ENCODE data around the gene ASB10.
A peak's percentile ranks its signal among the peaks of the same experiment; 100 is the strongest.

The ASB10 gene

GRCh38 chr7:151187409-151188251 lies 580 bp upstream of the ASB10 start:
- no peak for DNase-seq

- DNase-seq, result no peak
These were observed 1.0 kb downstream of the ASB10 start for GRCh38 chr7:151185762-151186639.

- DNase-seq, result no peak
These were observed 6.0 kb downstream of the ASB10 start for GRCh38 chr7:151181011-151181431.

GRCh38 chr7:151179946-151180345 lies 7.1 kb downstream of the ASB10 start:
- DNase-seq, result no peak

- no peak for DNase-seq
These were observed 7.7 kb downstream of the ASB10 start for GRCh38 chr7:151179287-151179860.

- no peak for DNase-seq
These were observed 8.2 kb downstream of the ASB10 start for GRCh38 chr7:151178831-151179230.

- no peak for DNase-seq
These were observed 8.8 kb downstream of the ASB10 start for GRCh38 chr7:151178236-151178635.

- DNase-seq, result no peak
These were observed 9.7 kb downstream of the ASB10 start for GRCh38 chr7:151177310-151177709.

GRCh38 chr7:151176401-151176800 lies 10.6 kb downstream of the ASB10 start:
- DNase-seq, result no peak

GRCh38 chr7:151175793-151176311 lies 11.2 kb downstream of the ASB10 start:
- no peak for DNase-seq

GRCh38 chr7:151175047-151175792 lies 11.8 kb downstream of the ASB10 start:
- no peak for DNase-seq

GRCh38 chr7:151174246-151175046 lies 12.6 kb downstream of the ASB10 start:
- no peak for DNase-seq

- DNase-seq, result no peak
These were observed 13.4 kb downstream of the ASB10 start for GRCh38 chr7:151173386-151174245.

GRCh38 chr7:151172273-151173141 lies 14.5 kb downstream of the ASB10 start:
- peak; percentile 57 for DNase-seq

GRCh38 chr7:151168787-151169162 lies 18.3 kb downstream of the ASB10 start:
- DNase-seq, result no peak

- peak; percentile 29 for DNase-seq
These were observed 18.9 kb downstream of the ASB10 start for GRCh38 chr7:151168003-151168786.

GRCh38 chr7:151167197-151167961 lies 19.7 kb downstream of the ASB10 start, which contains the start of gene GBX1:
Gene GBX1 (minus strand): TSS chr7:151167694. CDS start chr7:151167548, 146 bp downstream.
- no peak for DNase-seq
